Activated CD8-positive, alpha-beta memory T cell treated with anti-CD3 and anti-CD28 coated beads, Interleukin-2, amount 50 U/mL, for 24 hours (primary cell): ENCODE measurements around the gene DLG2.

Experiments
- DNase-seq: peaks from one replicate; pipeline ENCODE4 v3.0.0-alpha.2; 2020; ENCODE audit errors: extremely low read depth

DLG2 gene

GRCh38 chr11:84780689-84781293 lies 846.4 kb downstream of the DLG2 start:
- DNase-seq = no peak

GRCh38 chr11:84775503-84775902 lies 851.6 kb downstream of the DLG2 start:
- DNase-seq = no peak

- no peak for DNase-seq
These were observed 863.2 kb downstream of the DLG2 start for GRCh38 chr11:84763931-84764330.

- no peak for DNase-seq
These were observed 869.4 kb downstream of the DLG2 start for GRCh38 chr11:84757711-84758110.

DNA sequence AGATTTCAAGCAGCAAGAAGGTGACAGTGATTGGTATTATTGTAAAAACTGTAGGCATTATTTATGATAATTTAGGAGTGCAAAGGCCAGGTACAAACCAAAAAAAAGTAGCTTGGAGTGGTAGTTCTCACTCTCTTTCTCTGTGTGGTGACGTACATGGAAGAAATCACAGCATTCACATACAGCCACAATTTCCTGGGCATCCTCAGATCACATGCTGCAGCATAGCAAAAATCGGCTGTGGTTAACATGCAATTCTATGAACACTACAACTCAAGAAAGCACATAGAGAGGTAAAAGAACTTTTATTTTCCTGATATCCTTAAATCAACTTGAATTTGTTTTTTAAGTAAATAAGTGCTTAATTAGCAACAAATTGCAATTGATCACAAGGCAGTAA lies 875.8 kb downstream of the DLG2 start:
- DNase-seq = no peak

DNA sequence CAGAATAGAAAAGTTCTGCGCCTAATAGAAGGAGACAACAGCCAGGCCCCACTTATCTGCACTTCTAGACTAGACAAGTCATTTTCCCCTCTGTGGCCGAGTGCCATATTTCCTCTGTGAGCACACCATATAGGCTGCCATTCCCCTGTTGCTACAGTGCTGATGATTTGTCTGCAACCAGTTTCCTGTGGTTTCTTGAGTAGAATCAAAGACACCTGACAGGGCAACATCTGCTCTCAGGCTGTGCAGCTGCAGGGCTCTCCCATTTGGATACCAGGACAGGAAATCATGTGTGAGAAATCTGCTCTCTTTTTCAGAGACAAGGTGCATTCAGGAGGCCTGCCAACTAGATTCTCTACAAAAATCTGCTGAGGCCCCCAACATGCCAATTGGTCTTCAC lies 879.3 kb downstream of the DLG2 start:
- no peak for DNase-seq

- DNase-seq = no peak
These were observed 887.1 kb downstream of the DLG2 start for GRCh38 chr11:84740050-84740449.

DNA sequence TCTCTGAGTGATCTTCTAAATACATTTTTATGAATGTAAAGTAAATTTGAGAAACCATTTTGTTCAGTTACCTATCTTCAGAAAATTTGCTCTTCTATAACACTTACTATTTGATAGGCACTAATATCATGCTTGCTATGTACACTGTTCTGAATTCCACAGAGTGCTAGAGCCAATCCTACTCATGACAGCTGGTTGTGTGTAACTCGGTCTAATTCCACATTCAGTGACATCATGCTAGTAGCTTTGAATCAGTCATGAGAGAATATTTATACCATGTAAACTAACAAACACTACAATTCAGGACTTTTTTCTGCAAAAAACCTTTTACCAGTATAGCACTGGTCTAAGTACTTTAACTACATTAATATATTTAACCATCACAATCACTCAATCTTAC lies 902.9 kb downstream of the DLG2 start:
- DNase-seq = no peak

DNA sequence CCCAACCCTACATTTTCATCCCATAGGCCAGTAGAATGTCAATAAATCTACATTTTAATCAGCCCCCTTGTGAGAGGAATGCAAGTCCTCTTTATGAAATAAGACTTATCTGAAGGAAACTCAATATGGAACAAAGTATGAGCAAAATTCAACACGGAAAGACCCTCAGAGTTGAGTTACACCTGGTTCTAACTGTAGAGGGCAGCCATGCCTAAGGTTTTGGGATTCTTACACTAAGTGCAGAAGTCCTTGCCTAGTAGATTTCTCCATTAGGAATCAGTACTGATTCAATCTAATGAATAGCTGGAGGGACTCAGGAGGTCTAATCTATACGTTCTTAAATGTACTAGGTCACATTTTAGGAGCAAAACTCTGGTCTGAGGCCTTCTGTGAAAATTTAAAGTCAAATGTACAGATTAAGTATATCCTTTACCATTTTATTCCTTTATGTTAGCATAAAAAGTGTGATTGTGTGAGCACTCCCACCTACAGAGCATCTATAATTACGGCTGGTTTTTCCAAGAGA lies 904.5 kb downstream of the DLG2 start:
- no peak for DNase-seq

DNA sequence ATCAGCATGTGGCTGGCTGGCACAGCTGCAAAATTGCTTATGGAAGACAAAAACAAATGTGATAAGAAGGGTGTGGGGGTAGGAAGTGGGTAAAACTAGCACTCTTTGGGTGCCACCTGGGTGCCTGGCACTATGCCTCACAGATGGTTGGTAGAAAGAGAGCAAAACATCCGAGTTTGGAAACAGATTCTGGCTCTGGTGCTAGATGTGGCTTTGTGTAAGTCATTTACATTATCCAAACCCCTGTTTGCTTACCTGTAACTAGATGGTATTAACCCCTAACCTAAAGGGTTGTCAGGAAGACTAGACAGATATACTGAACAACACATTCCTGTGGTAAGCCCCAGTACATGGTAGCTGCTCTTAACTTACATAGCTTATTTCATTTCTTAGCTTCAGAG lies 905.6 kb downstream of the DLG2 start:
- DNase-seq = no peak

GRCh38 chr11:84720706-84721402 lies 906.3 kb downstream of the DLG2 start:
- no peak for DNase-seq

- DNase-seq = no peak
These were observed 907.1 kb downstream of the DLG2 start for GRCh38 chr11:84719935-84720577.

DNA sequence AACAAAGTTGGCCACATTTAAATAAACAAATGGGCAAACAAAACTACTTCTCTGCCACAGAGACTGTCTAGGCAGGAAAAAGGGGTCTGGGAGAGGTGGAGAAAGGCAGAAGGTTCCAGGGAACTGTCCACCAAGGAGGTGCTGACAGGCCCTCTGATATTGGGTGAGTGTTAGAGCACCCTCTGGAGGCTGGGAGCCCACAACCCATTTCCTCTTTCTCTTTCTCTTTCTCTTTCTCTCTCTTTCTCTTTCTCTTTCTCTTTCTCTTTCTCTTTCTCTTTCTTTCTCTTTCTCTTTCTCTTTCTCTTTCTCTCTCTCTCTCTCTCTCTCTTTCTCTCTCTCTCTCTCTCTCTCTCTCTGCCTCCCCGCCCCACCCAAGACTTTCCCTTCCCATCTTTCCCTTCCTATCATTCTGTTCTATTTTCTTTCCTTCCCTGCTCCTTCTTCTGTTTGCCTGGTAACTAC lies 912.8 kb downstream of the DLG2 start:
- DNase-seq = no peak

DNA sequence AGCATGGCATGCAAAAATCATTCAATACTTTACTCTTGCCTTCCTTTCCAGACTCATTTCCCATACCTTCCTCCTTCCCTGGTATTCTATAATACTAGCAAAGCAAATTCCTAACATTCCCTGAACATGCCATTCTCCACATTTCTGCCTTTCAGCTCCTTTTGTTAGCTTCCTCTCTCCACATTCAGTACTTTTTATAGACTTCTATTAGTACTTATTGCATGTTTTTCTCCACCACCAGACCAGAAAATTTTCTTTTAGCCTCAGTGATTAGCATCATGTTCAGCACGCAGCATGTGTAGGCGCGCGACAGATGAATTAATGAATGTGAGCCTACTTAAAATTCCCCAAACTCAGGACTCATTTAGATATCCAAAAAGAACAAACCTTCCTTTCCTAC lies 935.3 kb downstream of the DLG2 start:
- no peak for DNase-seq

GRCh38 chr11:84687433-84687832 lies 939.7 kb downstream of the DLG2 start:
- DNase-seq = no peak

GRCh38 chr11:84686716-84687115 lies 940.4 kb downstream of the DLG2 start:
- DNase-seq = no peak

- no peak for DNase-seq
These were observed 941.2 kb downstream of the DLG2 start for GRCh38 chr11:84685976-84686375.

- DNase-seq = no peak
These were observed 942.0 kb downstream of the DLG2 start for GRCh38 chr11:84685149-84685548.

GRCh38 chr11:84681456-84681855 lies 945.7 kb downstream of the DLG2 start:
- no peak for DNase-seq

- DNase-seq = no peak
These were observed 951.6 kb downstream of the DLG2 start for GRCh38 chr11:84675396-84676025.

- no peak for DNase-seq
These were observed 953.4 kb downstream of the DLG2 start for GRCh38 chr11:84673753-84674152.

- DNase-seq = no peak
These were observed 955.7 kb downstream of the DLG2 start for GRCh38 chr11:84671325-84671999.
